GM12878 (cell line): ENCODE results near the gene GHITM. TPM values are rescaled to one million over a fixed set of nuclear protein-coding genes. Genes with fewer than 3 reads are reported as not detected.

Source experiments
- ATAC-seq: fragments of 200-7000 bp; cut with Tn5 transposase; 3 replicates; pipeline ENCODE4 v1.9.1; 2020; ENCODE audit warnings: mild to moderate bottlenecking, moderate library complexity
- BruUV-seq: library from RNA; stranded (reverse); fragments of 400-500 nt; replicated peaks from 2 replicates; lab custom pipeline; 2021; lab: Mats Ljungman, UMichigan
- CTCF ChIA-PET: fragments of 300-600 bp; sonication (Branson Sonifier 250); formaldehyde crosslinking; extraction: SDS; loops from one replicate; lab custom pipeline; 2021; ENCODE audit warnings: inconsistent platforms; lab: Yijun Ruan, JAX
- POLR2A ChIA-PET: fragments of 350-600 bp; formaldehyde crosslinking; extraction: SDS; loops from one replicate; lab custom pipeline; 2021; ENCODE audit warnings: inconsistent platforms; lab: Charles Lee
- RAD21 ChIA-PET: fragments of 300-600 bp; sonication (Branson Sonifier 250); formaldehyde crosslinking; loops from one replicate; lab custom pipeline; 2023; ENCODE audit warnings: antibody characterized with exemption; ENCODE audit not compliant: unreplicated experiment; lab: Charles Lee
- SMC1A ChIA-PET: fragments of 300-600 bp; sonication (Branson Sonifier 250); formaldehyde crosslinking; loops from one replicate; lab custom pipeline; 2023; ENCODE audit not compliant: unreplicated experiment, uncharacterized antibody; lab: Charles Lee
- DNase-seq: peaks from one replicate; pipeline ENCODE4 v3.0.0-alpha.2; 2011; ENCODE audit warnings: low read depth, low spot score
- FAIRE-seq: peaks from 3 replicates; lab custom pipeline; 2011; peaks lifted over from hg19 to GRCh38; lab: Jason Lieb, UNC
- H2AFZ ChIP-seq: 2 replicates; pipeline ENCODE4 v1.6.0; 2011; ENCODE audit warnings: low read depth, low read length, control low read depth; ENCODE audit not compliant: control insufficient read depth
- H3K27ac ChIP-seq: 2 replicates; pipeline ENCODE4 v1.5.1; 2011; ENCODE audit warnings: control low read depth; ENCODE audit not compliant: control insufficient read depth, insufficient read depth
- H3K27me3 ChIP-seq, 2 experiments: replicated peaks in 1 of 2; 2 replicates each; pipeline versions ENCODE4 v1.6.0 to v1.6.1; 2011; ENCODE audit warnings: low read length in 1 of 2; ENCODE audit not compliant: control insufficient read depth in 2 of 2, insufficient read depth in 2 of 2
- H3K36me3 ChIP-seq, 2 experiments: 2 replicates each; pipeline ENCODE4 v1.5.1; 2011; ENCODE audit warnings: low read length in 1 of 2; ENCODE audit not compliant: control insufficient read depth in 2 of 2, insufficient read depth in 2 of 2
- H3K4me1 ChIP-seq: 2 replicates; pipeline ENCODE4 v1.6.1; 2011; ENCODE audit warnings: mild to moderate bottlenecking, low read length, moderate library complexity, mixed read lengths; ENCODE audit not compliant: control insufficient read depth, insufficient read depth
- H3K4me2 ChIP-seq: 2 replicates; pipeline ENCODE4 v1.6.0; 2011; ENCODE audit warnings: control low read depth; ENCODE audit not compliant: control insufficient read depth, insufficient read depth
- H3K4me3 ChIP-seq: fragments of 200-600 bp; sonication (generic); 2 replicates; pipeline ENCODE4 v1.5.1; 2016
- H3K79me2 ChIP-seq: 2 replicates; pipeline ENCODE4 v1.6.0; 2011; ENCODE audit warnings: low read length; ENCODE audit not compliant: control insufficient read depth, insufficient read depth
- H3K9ac ChIP-seq: 2 replicates; pipeline ENCODE4 v1.8.0; 2011; ENCODE audit warnings: low read length, control low read depth, mixed read lengths; ENCODE audit not compliant: control insufficient read depth, insufficient read depth
- H3K9me3 ChIP-seq: replicated peaks from 3 replicates; pipeline ENCODE4 v1.5.1; 2011; ENCODE audit warnings: mild to moderate bottlenecking, low read length; ENCODE audit not compliant: control insufficient read depth, insufficient read depth
- H4K20me1 ChIP-seq: 2 replicates; pipeline ENCODE4 v1.6.0; 2011; ENCODE audit not compliant: control insufficient read depth, insufficient read depth
- ATF2 ChIP-seq: IDR thresholded peaks from 2 replicates; pipeline ENCODE4 v1.6.1; 2012; ENCODE audit warnings: low read length, inconsistent platforms
- CREM ChIP-seq: IDR thresholded peaks from 2 replicates; pipeline ENCODE4 v1.6.1; 2014; ENCODE audit warnings: antibody characterized with exemption, low read depth
- EGR1 ChIP-seq, 2 experiments: IDR thresholded peaks; 1 replicate in 1 of 2; 2 replicates in 1 of 2; pipeline ENCODE4 v1.6.1; 2011 to 2012; ENCODE audit warnings: low read depth in 2 of 2, low read length in 2 of 2, borderline replicate concordance in 1 of 2, mild to moderate bottlenecking in 1 of 2, moderate library complexity in 1 of 2
- ESRRA ChIP-seq: IDR thresholded peaks from 2 replicates; pipeline ENCODE4 v1.6.1; 2012; ENCODE audit warnings: mild to moderate bottlenecking, low read length, improper control_type of control experiment
- MYB ChIP-seq: fragments of 150-350 bp; IDR thresholded peaks from 2 replicates; pipeline ENCODE4 v1.6.1; 2014; ENCODE audit warnings: mild to moderate bottlenecking, low read depth, low read length, borderline replicate concordance
- NFYB ChIP-seq: IDR thresholded peaks from 2 replicates; pipeline ENCODE4 v1.6.1; 2011; ENCODE audit warnings: low read depth, mild to moderate bottlenecking, low read length, improper control_type of control experiment, moderate library complexity; ENCODE audit not compliant: insufficient read depth
- POLR2AphosphoS2 ChIP-seq: IDR thresholded peaks from 2 replicates; pipeline ENCODE4 v1.6.1; 2011; ENCODE audit warnings: low read depth, mild to moderate bottlenecking, low read length, improper control_type of control experiment, moderate library complexity
- POU2F2 ChIP-seq: IDR thresholded peaks from 3 replicates; pipeline ENCODE4 v1.6.1; 2011; ENCODE audit warnings: low read depth, mild to moderate bottlenecking, low read length, borderline replicate concordance
- RCOR1 ChIP-seq: conservative IDR thresholded peaks from 2 replicates; pipeline ENCODE4 v1.6.1; 2012; ENCODE audit warnings: low read depth, low read length, improper control_type of control experiment
- TCF7 ChIP-seq: IDR thresholded peaks from 2 replicates; pipeline ENCODE4 v1.6.1; 2014; ENCODE audit warnings: antibody characterized with exemption, borderline replicate concordance
- ZBED1 ChIP-seq: IDR thresholded peaks from 2 replicates; pipeline ENCODE4 v1.6.1; 2016; ENCODE audit warnings: borderline replicate concordance
- ZBTB4 ChIP-seq: fragments of 450-650 bp; formaldehyde crosslinking; IDR thresholded peaks from 2 replicates; pipeline ENCODE4 v1.4.0; 2022; ENCODE audit warnings: mild to moderate bottlenecking, moderate library complexity
- WGBS: methylation state at CpG from one replicate; pipeline ENCODE4 v1.1.6; 2016; ENCODE audit warnings: low lambda C conversion rate; ENCODE audit not compliant: insufficient replicate concordance, insufficient coverage; ENCODE audit errors: missing lambda C conversion rate; 5-methylcytosine and 5-hydroxymethylcytosine counted together
- in situ Hi-C: fragments of 300-500 bp; cut with MboI; formaldehyde crosslinking; loops from 9 replicates; pipeline ENCODE4 v1.14.3; 2018; ENCODE audit warnings: mixed read lengths
- intact Hi-C: fragments of 100-400 bp; cut with micrococcal nuclease; formaldehyde crosslinking; loops from one replicate; pipeline ENCODE4 v1.14.2; 2022; ENCODE audit not compliant: unreplicated experiment
- polyA plus RNA-seq, 11 experiments: library from polyadenylated mRNA; depleted of rRNA in 4 of 11; unstranded in 6 of 11; stranded (reverse) in 5 of 11; fragments of >200 nt; fragmentation: Nextera tagmentation in 4 of 11; fragmentation: Illumina TruSeq in 1 of 11; extraction: Ambion mirVana in 4 of 11; extraction: Trizol in 1 of 11; gene quantifications; 1 replicate in 1 of 11; 2 replicates in 10 of 11; pipeline versions ENCODE4 v1.2.1 to v1.2.3, GENCODE V29; 2011 to 2016; ENCODE audit warnings: inconsistent platforms in 2 of 11, missing spikeins in 2 of 11, low read depth in 1 of 11
- total RNA-seq, 4 experiments: library from RNA; depleted of rRNA in 3 of 4; stranded (reverse); fragments of >200 nt in 3 of 4; fragmentation: Illumina TruSeq in 1 of 4; extraction: Trizol in 1 of 4; gene quantifications; 2 replicates each; pipeline versions ENCODE4 v1.2.1 to v1.2.3, GENCODE V29; 2013 to 2021
- TF ChIP-seq, protein P1 (sequence below): IDR thresholded peaks from 2 replicates; pipeline ENCODE4 v1.6.1; 2012; ENCODE audit warnings: mild to moderate bottlenecking, low read depth, low read length

The GHITM gene
- total and polyA plus RNA-seq, 10 of the 15 experiments (the other 5 are each of a cell fraction or from before 2014, with no cell fraction given): 120 to 501 (median 209) TPM

DNA sequence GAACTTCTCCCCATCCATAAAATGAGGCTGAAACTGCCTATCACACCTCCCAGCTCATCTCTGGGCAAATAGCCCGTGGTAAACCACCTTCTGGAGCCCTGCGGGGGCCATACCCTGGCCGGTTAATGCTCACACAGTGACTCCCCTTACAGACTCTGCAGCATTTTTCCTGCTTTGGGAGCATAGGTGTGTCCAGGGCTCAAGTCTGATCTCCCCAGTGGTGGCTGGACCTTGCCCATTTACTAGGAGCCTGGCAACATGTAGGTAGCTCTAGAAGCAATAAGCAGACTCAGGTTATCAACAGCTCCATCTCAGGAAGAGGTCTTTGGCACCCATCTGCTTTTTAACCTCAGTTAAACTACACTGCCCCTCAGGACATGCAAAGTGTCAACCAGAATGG is 49.5 kb downstream of the GHITM start (continued):
- TF ChIP-seq NFYB (no peak), POLR2AphosphoS2 (no peak), RCOR1 (no peak), TCF7 (no peak), EGR1 (IDR thresholded peaks at IDR 0.05; ENCODE audit: borderline replicate concordance in 1 of 2, low read depth in 2 of 2, low read length in 2 of 2) (no peak), ATF2 (no peak)

GRCh38 chr10:84190621-84191020 is 51.3 kb downstream of the GHITM start:
- Histone ChIP-seq H3K27me3 (peaks cover 16 to 24% of the 10 kb centered on the region in 2 experiments), H3K4me1 (peaks cover 3% of the 10 kb centered on the region), H3K27ac (no peak overlapping the region), H2AFZ (no peak overlapping the region), H3K36me3 (no peaks in the 10 kb centered on the region), H3K79me2 (no peaks in the 10 kb centered on the region), H3K9me3 (no peaks in the 10 kb centered on the region), H3K4me2 (no peak overlapping the region), H4K20me1 (peaks cover under 1% of the 10 kb centered on the region), H3K4me3 (no peak overlapping the region), H3K9ac (no peak overlapping the region)
- BruUV-seq: no TSS peak
- ChIA-PET RAD21 (no interaction called here), CTCF (interaction anchor here (1.1 to 28.3 kb wide), 2 partner anchors 14 to 32 kb away, joined by 3 to 788 read pairs; no protein-coding TSS in a partner anchor), SMC1A (interaction anchor here (2.1 kb wide), 2 partner anchors 26 to 43 kb away, joined by 5 to 7 read pairs; no protein-coding TSS in a partner anchor), POLR2A (no interaction called here)
- intact Hi-C loops: no loop called here
- FAIRE-seq (no peak), DNase-seq (no peak), ATAC-seq (no peak)
- 38% methylated on average over 3 of the region's 3 CpGs for WGBS
- in situ Hi-C loops: no loop called here
- TF ChIP-seq, protein P1, sequence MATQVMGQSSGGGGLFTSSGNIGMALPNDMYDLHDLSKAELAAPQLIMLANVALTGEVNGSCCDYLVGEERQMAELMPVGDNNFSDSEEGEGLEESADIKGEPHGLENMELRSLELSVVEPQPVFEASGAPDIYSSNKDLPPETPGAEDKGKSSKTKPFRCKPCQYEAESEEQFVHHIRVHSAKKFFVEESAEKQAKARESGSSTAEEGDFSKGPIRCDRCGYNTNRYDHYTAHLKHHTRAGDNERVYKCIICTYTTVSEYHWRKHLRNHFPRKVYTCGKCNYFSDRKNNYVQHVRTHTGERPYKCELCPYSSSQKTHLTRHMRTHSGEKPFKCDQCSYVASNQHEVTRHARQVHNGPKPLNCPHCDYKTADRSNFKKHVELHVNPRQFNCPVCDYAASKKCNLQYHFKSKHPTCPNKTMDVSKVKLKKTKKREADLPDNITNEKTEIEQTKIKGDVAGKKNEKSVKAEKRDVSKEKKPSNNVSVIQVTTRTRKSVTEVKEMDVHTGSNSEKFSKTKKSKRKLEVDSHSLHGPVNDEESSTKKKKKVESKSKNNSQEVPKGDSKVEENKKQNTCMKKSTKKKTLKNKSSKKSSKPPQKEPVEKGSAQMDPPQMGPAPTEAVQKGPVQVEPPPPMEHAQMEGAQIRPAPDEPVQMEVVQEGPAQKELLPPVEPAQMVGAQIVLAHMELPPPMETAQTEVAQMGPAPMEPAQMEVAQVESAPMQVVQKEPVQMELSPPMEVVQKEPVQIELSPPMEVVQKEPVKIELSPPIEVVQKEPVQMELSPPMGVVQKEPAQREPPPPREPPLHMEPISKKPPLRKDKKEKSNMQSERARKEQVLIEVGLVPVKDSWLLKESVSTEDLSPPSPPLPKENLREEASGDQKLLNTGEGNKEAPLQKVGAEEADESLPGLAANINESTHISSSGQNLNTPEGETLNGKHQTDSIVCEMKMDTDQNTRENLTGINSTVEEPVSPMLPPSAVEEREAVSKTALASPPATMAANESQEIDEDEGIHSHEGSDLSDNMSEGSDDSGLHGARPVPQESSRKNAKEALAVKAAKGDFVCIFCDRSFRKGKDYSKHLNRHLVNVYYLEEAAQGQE: no peak
- TF ChIP-seq CREM (no peak), MYB (no peak), ESRRA (no peak), ZBTB4 (CRISPR knock-in tag) (no peak), ZBED1 (no peak), POU2F2 (no peak)
